Left forelimb (tissue), 1 donor: ENCODE data around the gene TSBP1.
"Not testable (repeated sequence)": the region's sequence is repeated elsewhere in the genome, so short reads cannot be mapped to it uniquely, and the experiment has no call there.

Experiments
- DNase-seq: peaks from one replicate; pipeline ENCODE4 v3.0.0-alpha.2; 2018; ENCODE audit warnings: low spot score

TSBP1 gene

GRCh38 chr6:32288426-32288825, 83.3 kb downstream of the TSBP1 start:
- no peak for DNase-seq

- not testable (repeated sequence) for DNase-seq
Observed at GRCh38 chr6:32273801-32274577, 97.7 kb downstream of the TSBP1 start.

DNA sequence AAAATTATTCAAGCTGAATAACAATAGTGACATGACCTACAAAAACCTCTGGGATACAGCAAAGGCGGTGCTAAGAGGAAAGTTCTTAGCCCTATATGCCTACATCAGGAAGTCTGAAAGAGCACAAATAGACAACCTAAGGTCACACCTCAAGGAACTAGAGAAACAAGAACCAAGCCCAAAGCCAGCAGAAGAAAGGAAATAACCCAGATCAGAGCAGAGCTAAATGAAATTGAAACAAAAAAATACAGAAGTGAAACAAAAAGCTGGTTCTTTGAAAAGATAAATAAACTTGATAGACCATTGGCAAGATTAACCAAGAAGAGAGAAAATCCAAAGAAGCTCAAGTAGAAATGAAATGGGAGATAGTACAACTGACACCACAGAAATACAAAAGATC, 100.3 kb downstream of the TSBP1 start:
- no peak for DNase-seq

- DNase-seq: not testable (repeated sequence)
Observed at GRCh38 chr6:32268459-32268858, 103.2 kb downstream of the TSBP1 start.

GRCh38 chr6:32267035-32267434, 104.7 kb downstream of the TSBP1 start:
- DNase-seq: no peak

DNA sequence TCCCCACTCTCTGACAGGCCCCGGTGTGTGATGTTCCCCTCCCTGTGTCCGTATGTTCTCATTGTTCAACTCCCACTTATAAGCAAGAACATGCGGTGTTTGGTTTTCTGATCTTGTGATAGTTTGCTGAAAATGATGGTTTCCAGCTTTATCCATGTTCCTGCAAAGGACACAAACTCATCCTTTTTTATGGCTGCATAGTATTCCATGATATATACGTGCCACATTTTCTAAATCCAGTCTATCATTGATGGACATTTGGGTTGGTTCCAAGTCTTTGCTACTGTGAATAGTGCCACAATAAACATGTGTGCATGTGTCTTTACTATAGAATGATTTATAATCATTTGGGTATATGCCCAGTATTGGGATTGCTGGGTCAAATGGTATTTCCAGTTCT, 114.4 kb downstream of the TSBP1 start:
- DNase-seq: not testable (repeated sequence)

GRCh38 chr6:32255199-32256153, 116.2 kb downstream of the TSBP1 start:
- peak; percentile 81 for DNase-seq

DNA sequence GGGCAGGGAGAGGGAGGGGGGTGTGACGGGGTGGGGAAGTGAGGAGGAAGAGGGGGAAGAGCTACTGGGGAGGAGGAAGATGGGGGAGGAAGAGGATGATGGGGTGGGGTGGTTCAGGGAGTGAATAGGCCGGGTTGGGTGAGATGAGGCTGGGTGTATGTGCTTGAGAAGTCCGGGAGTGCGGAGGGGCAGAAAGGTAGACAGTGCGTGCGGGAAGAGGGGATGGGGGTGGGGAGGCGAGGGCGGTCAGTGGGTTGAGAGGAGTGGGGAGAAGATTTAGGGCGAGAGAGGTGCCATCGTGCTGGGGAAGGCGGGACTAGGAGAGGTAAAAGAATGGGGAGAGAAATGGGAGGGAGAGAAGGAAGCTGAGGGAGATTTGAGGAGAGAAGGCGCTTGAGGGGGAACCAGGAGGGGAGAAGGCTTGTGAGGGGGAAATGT, 116.9 kb downstream of the TSBP1 start:
- no peak for DNase-seq

GRCh38 chr6:32252331-32253009, 119.2 kb downstream of the TSBP1 start:
- DNase-seq: no peak

GRCh38 chr6:32249262-32249661, 122.4 kb downstream of the TSBP1 start:
- no peak for DNase-seq

DNA sequence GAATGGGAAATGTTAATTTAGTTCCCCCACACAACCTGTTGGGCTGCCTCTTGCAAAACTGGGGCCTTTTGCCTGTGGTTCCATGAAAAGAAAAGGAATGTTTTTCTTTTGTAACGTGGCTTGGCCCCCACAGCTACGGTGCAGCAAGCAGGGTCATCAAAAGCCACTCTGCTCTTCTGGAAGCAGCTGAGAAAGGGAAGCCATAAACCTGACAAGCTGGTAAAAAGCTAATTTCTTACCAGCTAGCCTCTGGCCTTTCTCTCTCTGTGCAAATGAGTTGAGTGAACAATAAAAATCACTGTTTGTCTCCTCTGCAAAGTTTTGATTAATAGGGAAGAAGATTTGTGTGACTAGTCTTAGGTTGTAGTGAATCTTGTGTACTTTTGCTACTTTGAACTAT, 124.3 kb downstream of the TSBP1 start:
- no peak for DNase-seq

DNA sequence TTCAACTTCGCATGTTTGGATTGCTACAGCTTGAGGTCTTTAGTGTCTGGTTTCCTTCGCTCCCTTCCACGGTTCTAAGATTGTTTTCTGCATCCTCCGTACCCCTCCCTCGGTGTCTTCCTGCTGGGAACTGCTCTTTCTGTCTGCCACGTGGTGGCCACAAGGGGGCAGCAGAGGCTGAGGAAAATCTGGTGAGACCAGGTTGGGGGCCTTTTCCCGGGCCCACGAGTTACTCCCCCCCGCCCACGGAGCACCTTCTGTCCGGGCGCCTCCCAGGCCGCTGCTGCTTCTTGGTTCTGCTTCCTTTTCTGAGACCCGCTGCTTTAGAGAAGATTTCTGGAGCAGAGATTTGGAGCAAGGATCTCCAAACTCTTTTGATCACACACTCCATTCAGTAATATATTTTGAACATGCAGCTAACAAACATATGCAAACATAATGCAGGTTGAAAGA, 126.7 kb downstream of the TSBP1 start:
- peak; percentile 86 for DNase-seq

- no peak for DNase-seq
Observed at GRCh38 chr6:32244270-32244669, 127.4 kb downstream of the TSBP1 start.
